Pancreas (tissue), 10 donors: Measurements from ENCODE around the gene TOB1. TPM values are rescaled to one million over a fixed set of nuclear protein-coding genes. Genes with fewer than 3 reads are reported as not detected.

Experiments
- ATAC-seq, 4 donors: fragments of 200-7000 bp; cut with Tn5 transposase; one replicate each; pipeline versions ENCODE4 v1.8.0 to v1.9.1; 2020; ENCODE audit warnings: mild to moderate bottlenecking in 4 of 4, moderate library complexity in 4 of 4
- DNase-seq, 6 donors: peaks; one replicate each; pipeline ENCODE4 v3.0.0-alpha.2; 2020
- FAIRE-seq: peaks from 2 replicates; lab custom pipeline; 2012; peaks lifted over from hg19 to GRCh38; lab: Jason Lieb, UNC
- H3K27ac ChIP-seq, 4 donors: fragments of 200-600 bp; sonication (generic); 1 replicate in 3 of 4; 2 replicates in 1 of 4; pipeline versions ENCODE4 v1.5.0 to v1.8.0; 2020
- H3K27me3 ChIP-seq, 4 donors: fragments of 200-600 bp; one replicate each; pipeline ENCODE4 v1.8.0; 2021
- H3K36me3 ChIP-seq, 3 donors: fragments of 200-600 bp; sonication (generic) in 1 of 3; one replicate each; pipeline versions ENCODE4 v1.5.0 to v1.8.0; 2020 to 2021
- H3K4me1 ChIP-seq, 3 donors: fragments of 200-600 bp; one replicate each; pipeline ENCODE4 v1.8.0; 2021
- H3K4me3 ChIP-seq, 4 donors: fragments of 200-600 bp; sonication (generic) in 2 of 4; one replicate each; pipeline versions ENCODE4 v1.5.0 to v1.8.0; 2020 to 2021
- H3K9me3 ChIP-seq, 4 donors: fragments of 200-600 bp; one replicate each; pipeline ENCODE4 v1.8.0; 2021
- WGBS, 2 donors: extraction: QIAGEN DNeasy Blood & Tissue Kit; methylation state at CpG; one replicate each; pipeline ENCODE4 v1.1.7; 2013; 5-methylcytosine and 5-hydroxymethylcytosine counted together
- intact Hi-C, 3 donors: fragments of 100-400 bp; cut with DNase I; formaldehyde crosslinking; loops; one replicate each; pipeline versions ENCODE4 v1.11.1 to v1.14.2; 2022
- polyA plus RNA-seq, 2 donors: library from polyadenylated mRNA; stranded (reverse); fragments of 200-250 nt; gene quantifications; one replicate each; pipeline ENCODE4 v1.2.3, GENCODE V29; 2013
- total RNA-seq, 6 donors: library from RNA; stranded (reverse); fragmentation: NEBNext Ultra II Directional in 4 of 6; extraction: Animal tissue kit (Norgen Biotek cat#: 25700) in 4 of 6; gene quantifications; one replicate each; pipeline versions ENCODE4 v1.2.1 to v1.2.4, GENCODE V29; 2021 to 2023
- TF ChIP-seq, protein P1 (sequence below), 4 donors: fragments of 200-600 bp; sonication (generic) in 3 of 4; IDR thresholded peaks; one replicate each; pipeline versions ENCODE4 v1.5.0 to v1.8.0; 2021; ENCODE audit warnings: antibody characterized with exemption in 4 of 4
- donor health status: healthy with polysubstance abuse.
- donor health status: DM: no; HTN: no; CAD: no; lungs with moderate emphysema.
- donor health status: DM: no; HTN: no; CAD: no.
- donor health status: control.
- donor health status: control.
- donor health status: Bipolar disorder and iron deficiency.
- donor health status: DM: yes; HTN: yes; CAD: no.
- donor health status: DM: no; HTN: no; CAD: no.
- donor health status: DM: no; HTN: no; CAD: no.
- donor health status: DM: yes; HTN: yes; CAD: no.

Gene TOB1
- total and polyA plus RNA-seq, 8 donors = 33.1 to 157 (median 78.3) TPM

DNA sequence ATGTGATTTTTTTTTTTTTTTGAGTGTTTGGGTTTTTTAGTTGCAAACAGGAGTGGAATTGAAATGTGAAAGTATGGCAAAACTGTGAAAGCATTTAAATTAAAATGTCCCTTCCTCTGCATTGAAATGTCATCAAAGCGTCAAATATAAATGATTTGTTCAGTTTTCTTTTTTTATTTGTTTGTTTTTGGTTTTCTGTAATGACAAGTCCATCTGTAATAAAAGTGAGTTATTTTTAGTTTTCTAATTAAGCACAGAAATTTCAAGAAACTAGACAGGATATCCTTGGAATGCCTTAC, 1.9 kb upstream of the TOB1 start:
- H3K27ac ChIP-seq = peak overlapping the region; percentile 99 to 100 (median 100)
- peak overlapping the region; percentile 37 to 98 (median 76) for H3K4me3 ChIP-seq
- no peaks in the 10 kb centered on the region for H3K9me3 ChIP-seq
- H3K4me1 ChIP-seq = peaks cover 10 to 37% (median 24%) of the 10 kb centered on the region in 3 donors
- ATAC-seq = no peak
- DNase-seq = no peak
- H3K36me3 ChIP-seq = peaks cover 0 to 7% (median 0%) of the 10 kb centered on the region in 3 donors
- WGBS, 2 donors = 5 to 6% methylated on average over 1 of the region's 1 CpG
- peak; percentile 29 for FAIRE-seq
- no peaks in the 10 kb centered on the region for H3K27me3 ChIP-seq
- intact Hi-C loops = loop anchor here in 2 of 3 donors (5.0 to 10.0 kb wide), 2 partner anchors 34 to 47 kb away; no protein-coding TSS in a partner anchor
- TF ChIP-seq, protein P1, sequence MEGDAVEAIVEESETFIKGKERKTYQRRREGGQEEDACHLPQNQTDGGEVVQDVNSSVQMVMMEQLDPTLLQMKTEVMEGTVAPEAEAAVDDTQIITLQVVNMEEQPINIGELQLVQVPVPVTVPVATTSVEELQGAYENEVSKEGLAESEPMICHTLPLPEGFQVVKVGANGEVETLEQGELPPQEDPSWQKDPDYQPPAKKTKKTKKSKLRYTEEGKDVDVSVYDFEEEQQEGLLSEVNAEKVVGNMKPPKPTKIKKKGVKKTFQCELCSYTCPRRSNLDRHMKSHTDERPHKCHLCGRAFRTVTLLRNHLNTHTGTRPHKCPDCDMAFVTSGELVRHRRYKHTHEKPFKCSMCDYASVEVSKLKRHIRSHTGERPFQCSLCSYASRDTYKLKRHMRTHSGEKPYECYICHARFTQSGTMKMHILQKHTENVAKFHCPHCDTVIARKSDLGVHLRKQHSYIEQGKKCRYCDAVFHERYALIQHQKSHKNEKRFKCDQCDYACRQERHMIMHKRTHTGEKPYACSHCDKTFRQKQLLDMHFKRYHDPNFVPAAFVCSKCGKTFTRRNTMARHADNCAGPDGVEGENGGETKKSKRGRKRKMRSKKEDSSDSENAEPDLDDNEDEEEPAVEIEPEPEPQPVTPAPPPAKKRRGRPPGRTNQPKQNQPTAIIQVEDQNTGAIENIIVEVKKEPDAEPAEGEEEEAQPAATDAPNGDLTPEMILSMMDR (IDR thresholded peaks at IDR 0.05) = no peak

DNA sequence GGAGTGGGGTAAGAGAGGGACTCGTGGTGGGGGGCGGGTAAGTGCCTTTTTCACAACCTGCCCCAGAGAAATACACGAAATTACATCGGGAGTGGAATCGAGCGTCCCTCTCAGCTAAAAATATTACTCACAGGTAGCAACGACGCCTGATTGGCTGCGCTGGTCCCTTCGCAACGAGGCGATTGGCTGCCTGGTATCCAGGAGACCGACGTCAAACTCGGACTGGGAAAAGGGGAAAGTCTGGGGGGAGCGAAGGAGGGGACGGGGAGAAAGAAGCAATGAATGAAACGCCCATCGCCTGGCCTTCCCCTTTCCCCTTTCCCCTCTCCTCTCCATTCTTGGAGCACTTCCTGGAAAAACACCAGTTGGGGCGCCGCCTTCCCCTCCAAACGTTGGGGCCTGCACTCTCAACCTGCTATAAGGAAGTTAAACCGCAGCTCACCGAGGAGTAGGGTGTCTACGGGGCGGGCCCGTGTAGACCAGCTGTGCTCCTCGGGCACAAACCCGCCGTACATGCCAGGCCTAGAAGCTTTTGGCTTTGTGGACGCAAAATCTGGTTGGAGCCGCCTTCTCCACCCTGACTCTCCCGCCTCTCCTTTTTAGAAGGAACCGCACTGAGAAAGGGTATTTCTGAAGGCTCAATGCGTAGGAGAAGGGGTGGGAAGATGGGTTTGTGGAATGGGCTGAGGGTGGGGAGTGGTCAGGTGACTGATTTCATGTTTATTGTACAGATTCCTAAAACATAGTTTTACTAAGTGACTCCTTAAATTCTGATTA, 1.4 kb upstream of the TOB1 start:
- intact Hi-C loops = loop anchor here in 2 of 3 donors (5.0 to 10.0 kb wide), 2 partner anchors 35 to 47 kb away; no protein-coding TSS in a partner anchor

DNA sequence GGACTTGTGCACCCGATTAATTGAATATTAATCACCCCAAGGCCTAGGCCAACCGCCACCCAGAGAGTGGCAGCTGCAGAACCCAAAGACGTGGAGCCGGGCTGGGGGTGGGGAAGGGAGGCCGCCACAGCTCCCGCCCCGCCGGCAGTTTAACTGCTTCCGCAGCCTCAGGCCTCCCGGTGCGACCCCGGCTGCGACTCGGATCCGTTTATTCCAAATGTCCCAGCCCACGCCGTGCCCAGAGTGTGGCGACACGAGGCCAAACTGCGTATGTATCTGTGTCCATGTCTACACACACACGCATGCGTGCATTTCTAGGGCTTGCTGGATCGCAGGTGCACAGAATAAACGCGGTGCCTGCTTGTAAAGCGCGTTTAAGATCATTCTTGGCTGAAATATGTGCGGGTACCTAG, 802 bp upstream of the TOB1 start:
- Histone ChIP-seq H3K4me3 (peak overlapping the region; percentile 24 to 98 (median 76)), H3K9me3 (no peaks in the 10 kb centered on the region), H3K27me3 (no peaks in the 10 kb centered on the region), H3K36me3 (peaks cover 0 to 19% (median 8%) of the 10 kb centered on the region in 3 donors), H3K27ac (peak overlapping the region; percentile 99 to 100 (median 100)), H3K4me1 (peaks cover 8 to 32% (median 15%) of the 10 kb centered on the region in 3 donors)
- 0% methylated on average over 28 of the region's 28 CpGs for whole genome bisulfite sequencing, 2 donors
- intact Hi-C loops = loop anchor here in 2 of 3 donors (5.0 to 10.0 kb wide), 2 partner anchors 35 to 48 kb away; no protein-coding TSS in a partner anchor
- peak in 3 of 6 donors; percentile 80 to 85 (median 82) for DNase-seq
- no peak for FAIRE-seq
- TF ChIP-seq, protein P1 (IDR thresholded peaks at IDR 0.05) = no peak
- peak; percentile 21 to 36 (median 30) for ATAC-seq

More for the DNA sequence above, 1.4 kb upstream of the TOB1 start:
- Histone ChIP-seq H3K36me3 (peaks cover 0 to 13% (median 4%) of the 10 kb centered on the region in 3 donors), H3K9me3 (no peaks in the 10 kb centered on the region), H3K4me3 (peak overlapping the region; percentile 37 to 98 (median 76)), H3K4me1 (peaks cover 8 to 32% (median 21%) of the 10 kb centered on the region in 3 donors), H3K27me3 (no peaks in the 10 kb centered on the region), H3K27ac (peak overlapping the region; percentile 99 to 100 (median 100))
- FAIRE-seq (peak; percentile 75), DNase-seq (peak; percentile 88 to 99 (median 95)), ATAC-seq (peak; percentile 68 to 83 (median 72))
- TF ChIP-seq, protein P1 (IDR thresholded peaks at IDR 0.05) = no peak
- WGBS, 2 donors = 0% methylated on average over 35 of the region's 35 CpGs

DNA sequence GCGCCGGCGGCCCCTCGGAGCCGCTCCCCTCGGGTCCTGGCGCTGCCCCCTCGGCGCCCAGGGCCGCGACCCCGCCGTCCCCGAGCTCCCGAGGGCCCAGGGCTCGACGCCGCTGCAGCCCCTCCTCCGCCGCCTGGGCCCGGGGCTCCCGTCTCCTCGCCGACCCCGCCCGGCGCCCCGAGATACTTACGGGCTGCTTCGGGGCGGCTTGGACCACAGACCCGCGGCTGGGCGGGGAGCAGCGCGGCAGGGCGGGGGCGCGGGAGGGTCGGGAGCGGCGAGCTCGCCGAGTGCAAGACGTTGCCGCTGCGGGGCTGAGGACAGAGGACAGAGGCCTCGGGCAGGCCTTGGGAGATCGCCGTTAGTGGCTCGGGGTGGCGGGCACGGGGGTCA, 290 bp downstream of the TOB1 start:
- intact Hi-C loops = loop anchor here in 2 of 3 donors (5.0 to 10.0 kb wide), 2 partner anchors 36 to 49 kb away; no protein-coding TSS in a partner anchor
- ATAC-seq (peak in 2 of 4 donors; percentile 0), DNase-seq (no peak), FAIRE-seq (no peak)
- Histone ChIP-seq H3K4me1 (peaks cover 15 to 33% (median 18%) of the 10 kb centered on the region in 3 donors), H3K27me3 (no peaks in the 10 kb centered on the region), H3K36me3 (peaks cover 0 to 28% (median 15%) of the 10 kb centered on the region in 3 donors), H3K9me3 (no peaks in the 10 kb centered on the region), H3K4me3 (peak overlapping the region; percentile 87 to 99 (median 96)), H3K27ac (peak overlapping the region; percentile 99 to 100 (median 100))
- TF ChIP-seq, protein P1 (IDR thresholded peaks at IDR 0.05) = no peak
- WGBS, 2 donors = 1% methylated on average over 33 to 53 of the region's 53 CpGs
